Aorta (tissue), 5 donors: ENCODE measurements around the gene CPLX4. TPM values are rescaled to one million over a fixed set of nuclear protein-coding genes. Genes with fewer than 3 reads are reported as not detected.

Experiments used
- ATAC-seq: fragments of 200-7000 bp; cut with Tn5 transposase; one replicate; pipeline ENCODE4 v1.9.1; 2022; ENCODE audit warnings: moderate library complexity; ENCODE audit not compliant: low FRiP score
- DNase-seq, 2 donors: peaks; one replicate each; pipeline ENCODE4 v3.0.0-alpha.2; 2020
- H3K27ac ChIP-seq, 2 donors: one replicate each; pipeline ENCODE4 v1.5.1; 2013; ENCODE audit warnings: low read length in 2 of 2, mild to moderate bottlenecking in 2 of 2, moderate library complexity in 2 of 2, control low read depth in 1 of 2, inconsistent platforms in 1 of 2, low read depth in 1 of 2
- H3K27me3 ChIP-seq, 2 donors: one replicate each; pipeline ENCODE4 v1.6.1; 2013; ENCODE audit warnings: control low read depth in 1 of 2, low read length in 1 of 2, mild to moderate bottlenecking in 1 of 2, moderate library complexity in 1 of 2; ENCODE audit not compliant: insufficient read depth in 2 of 2, control insufficient read depth in 1 of 2
- H3K36me3 ChIP-seq, 2 donors: one replicate each; pipeline ENCODE4 v1.6.1; 2013; ENCODE audit warnings: control low read depth in 1 of 2, low read length in 1 of 2, mild to moderate bottlenecking in 1 of 2; ENCODE audit not compliant: insufficient read depth in 2 of 2, control insufficient read depth in 1 of 2
- H3K4me1 ChIP-seq, 2 donors: one replicate each; pipeline ENCODE4 v1.6.1; 2013; ENCODE audit warnings: low read length in 2 of 2, control low read depth in 1 of 2, mild to moderate bottlenecking in 1 of 2, moderate library complexity in 1 of 2; ENCODE audit not compliant: insufficient read depth in 2 of 2, control insufficient read depth in 1 of 2
- H3K4me3 ChIP-seq, 2 donors: one replicate each; pipeline ENCODE4 v1.5.1; 2013; ENCODE audit warnings: low read length in 2 of 2, control low read depth in 1 of 2, mild to moderate bottlenecking in 1 of 2
- H3K9me3 ChIP-seq: one replicate; pipeline ENCODE4 v1.6.1; 2013; ENCODE audit warnings: mild to moderate bottlenecking, low read length; ENCODE audit not compliant: control insufficient read depth
- WGBS, 2 donors: extraction: QIAGEN DNeasy Blood & Tissue Kit; methylation state at CpG; one replicate each; pipeline ENCODE4 v1.1.7; 2013; 5-methylcytosine and 5-hydroxymethylcytosine counted together
- intact Hi-C, 2 donors: fragments of 100-400 bp; cut with DNase I; formaldehyde crosslinking; loops; one replicate each; pipeline versions ENCODE4 v1.14.2 to v1.15.0; 2022
- polyA plus RNA-seq, 2 donors: library from polyadenylated mRNA; stranded (reverse); fragments of 200-250 nt; gene quantifications; one replicate each; pipeline ENCODE4 v1.2.3, GENCODE V29; 2013
- total RNA-seq, 2 donors: library from RNA; stranded (reverse); fragmentation: NEBNext Ultra II Directional; extraction: Animal tissue kit (Norgen Biotek cat#: 25700); gene quantifications; one replicate each; pipeline ENCODE4 v1.2.1, GENCODE V29; 2021
- donor health status: healthy with polysubstance abuse.
- donor health status: Bipolar disorder and iron deficiency.
- donor health status: DM: no; HTN: no; CAD: no.
- donor health status: DM: no; HTN: no; CAD: no.
- donor health status: DM: yes; HTN: yes; CAD: no.

The CPLX4 gene
- total and polyA plus RNA-seq, 4 donors = 0.38 TPM; not detected in 3

GRCh38 chr18:59269563-59270119, 48.8 kb downstream of the CPLX4 start:
- Histone ChIP-seq H3K9me3 (no peaks in the 10 kb centered on the region), H3K4me1 (no peaks in the 10 kb centered on the region), H3K4me3 (no peak overlapping the region), H3K27ac (no peak overlapping the region), H3K27me3 (peaks cover 1 to 4% of the 10 kb centered on the region in 2 donors), H3K36me3 (no peaks in the 10 kb centered on the region)
- 7 to 10% methylated on average over 16 to 17 of the region's 17 CpGs for WGBS, 2 donors
- no peak for DNase-seq
- intact Hi-C loops = no loop called here
- ATAC-seq = no peak

- WGBS, 2 donors = 1 to 2% methylated on average over 62 to 90 of the region's 90 CpGs
- H3K27ac ChIP-seq = no peak overlapping the region
- H3K9me3 ChIP-seq = no peaks in the 10 kb centered on the region
- H3K36me3 ChIP-seq = no peaks in the 10 kb centered on the region
- H3K27me3 ChIP-seq = peaks cover 1 to 4% of the 10 kb centered on the region in 2 donors
- DNase-seq (no peak), ATAC-seq (peak; percentile 16)
- intact Hi-C loops = no loop called here
- H3K4me1 ChIP-seq = no peaks in the 10 kb centered on the region
- peak overlapping the region in 1 of 2 donors; percentile 3 for H3K4me3 ChIP-seq
Measured at GRCh38 chr18:59268721-59269562, 49.5 kb downstream of the CPLX4 start.

GRCh38 chr18:59268127-59268720, 50.2 kb downstream of the CPLX4 start:
- intact Hi-C loops = no loop called here
- Histone ChIP-seq H3K9me3 (no peaks in the 10 kb centered on the region), H3K4me1 (no peaks in the 10 kb centered on the region), H3K36me3 (no peaks in the 10 kb centered on the region), H3K27ac (no peak overlapping the region), H3K4me3 (no peak overlapping the region), H3K27me3 (peaks cover 1 to 4% of the 10 kb centered on the region in 2 donors)
- 5 to 6% methylated on average over 27 to 28 of the region's 28 CpGs for WGBS, 2 donors
- no peak for ATAC-seq
- no peak for DNase-seq

- ATAC-seq = no peak
- Histone ChIP-seq H3K4me1 (no peaks in the 10 kb centered on the region), H3K9me3 (no peaks in the 10 kb centered on the region), H3K36me3 (no peaks in the 10 kb centered on the region), H3K27ac (no peak overlapping the region), H3K27me3 (peaks cover 1 to 4% of the 10 kb centered on the region in 2 donors), H3K4me3 (no peak overlapping the region)
- WGBS, 2 donors = 2% methylated on average over 38 to 41 of the region's 41 CpGs
- DNase-seq = no peak
- intact Hi-C loops = no loop called here
Measured at GRCh38 chr18:59267503-59268126, 50.8 kb downstream of the CPLX4 start.

- no peak overlapping the region for H3K4me3 ChIP-seq
- 7 to 10% methylated on average over 10 of the region's 10 CpGs for WGBS, 2 donors
- H3K27ac ChIP-seq = no peak overlapping the region
- no peak for ATAC-seq
- no peaks in the 10 kb centered on the region for H3K9me3 ChIP-seq
- no peaks in the 10 kb centered on the region for H3K4me1 ChIP-seq
- intact Hi-C loops = no loop called here
- peaks cover 1 to 4% of the 10 kb centered on the region in 2 donors for H3K27me3 ChIP-seq
- no peaks in the 10 kb centered on the region for H3K36me3 ChIP-seq
- no peak for DNase-seq
Measured at GRCh38 chr18:59266886-59267502, 51.5 kb downstream of the CPLX4 start.

GRCh38 chr18:59266459-59266858, 52.0 kb downstream of the CPLX4 start:
- Histone ChIP-seq H3K27me3 (peaks cover 1 to 4% of the 10 kb centered on the region in 2 donors), H3K4me1 (no peaks in the 10 kb centered on the region), H3K9me3 (no peaks in the 10 kb centered on the region), H3K27ac (no peak overlapping the region), H3K36me3 (no peaks in the 10 kb centered on the region), H3K4me3 (no peak overlapping the region)
- intact Hi-C loops = no loop called here
- no peak for DNase-seq
- ATAC-seq = no peak
- 9 to 30% methylated on average over 1 of the region's 1 CpG for WGBS, 2 donors

GRCh38 chr18:59265974-59266369, 52.5 kb downstream of the CPLX4 start:
- WGBS, 2 donors = 4 to 5% methylated on average over 12 of the region's 12 CpGs
- peaks cover 1 to 4% of the 10 kb centered on the region in 2 donors for H3K27me3 ChIP-seq
- no peaks in the 10 kb centered on the region for H3K9me3 ChIP-seq
- H3K4me3 ChIP-seq = no peak overlapping the region
- H3K36me3 ChIP-seq = no peaks in the 10 kb centered on the region
- H3K27ac ChIP-seq = no peak overlapping the region
- intact Hi-C loops = no loop called here
- ATAC-seq (no peak), DNase-seq (no peak)
- H3K4me1 ChIP-seq = no peaks in the 10 kb centered on the region

GRCh38 chr18:59265246-59265973, 53.0 kb downstream of the CPLX4 start:
- peaks cover 1 to 4% of the 10 kb centered on the region in 2 donors for H3K27me3 ChIP-seq
- ATAC-seq = no peak

More at GRCh38 chr18:59265246-59265973, 53.0 kb downstream of the CPLX4 start:
- no peak for DNase-seq
- Histone ChIP-seq H3K4me3 (no peak overlapping the region), H3K4me1 (no peaks in the 10 kb centered on the region), H3K9me3 (no peaks in the 10 kb centered on the region), H3K27ac (no peak overlapping the region), H3K36me3 (no peaks in the 10 kb centered on the region)
- intact Hi-C loops = no loop called here
- 2% methylated on average over 38 of the region's 38 CpGs for WGBS, 2 donors
